HG02970 (cell line): ENCODE results near the gene LSP1.
"Not testable (repeated sequence)": the region's sequence is repeated elsewhere in the genome, so short reads cannot be mapped to it uniquely, and the experiment has no call there.

Experiments used
- ATAC-seq: cut with Tn5 transposase; IDR thresholded peaks from one replicate; pipeline ENCODE4 v1.9.1; 2021; ENCODE audit warnings: mild to moderate bottlenecking, moderate library complexity, moderate number of reproducible peaks; ENCODE audit not compliant: unreplicated experiment, low FRiP score

LSP1 gene

DNA sequence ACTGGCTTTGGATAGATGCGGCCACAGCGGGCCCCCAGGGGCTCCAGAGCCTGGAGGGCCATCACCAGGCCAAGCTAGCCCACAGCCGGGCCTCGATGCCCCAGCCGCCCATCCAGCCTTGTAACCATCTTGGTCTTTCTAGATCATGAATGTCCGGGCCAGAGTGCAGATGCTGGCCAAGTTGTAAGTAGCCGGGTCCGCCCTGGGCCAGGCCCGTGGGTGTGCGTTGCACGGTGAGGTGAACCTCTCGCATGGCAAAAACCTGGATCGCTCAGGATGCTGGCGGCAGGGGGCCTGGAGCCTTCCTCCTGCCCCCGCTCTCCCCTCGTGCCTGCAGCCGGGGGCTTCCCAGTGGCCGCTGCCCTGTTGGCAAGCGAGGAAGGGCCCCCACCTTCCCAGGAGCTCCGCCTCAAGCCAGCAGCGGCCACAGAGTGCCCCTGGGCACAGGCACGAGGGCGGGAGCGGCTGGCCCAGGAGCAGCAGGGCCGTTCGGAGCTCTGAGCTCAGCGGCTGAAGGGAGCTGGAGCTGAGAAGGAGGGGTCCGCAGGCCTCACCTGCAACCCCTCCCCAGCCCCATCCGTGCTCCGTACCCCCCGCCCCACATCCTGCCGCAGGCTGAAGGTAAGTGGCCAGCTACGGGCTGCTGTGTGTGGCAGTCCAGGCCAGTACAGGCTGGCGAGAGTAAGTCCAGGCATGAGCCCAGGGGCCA, 83.3 kb downstream of the LSP1 start:
- ATAC-seq: no peak

DNA sequence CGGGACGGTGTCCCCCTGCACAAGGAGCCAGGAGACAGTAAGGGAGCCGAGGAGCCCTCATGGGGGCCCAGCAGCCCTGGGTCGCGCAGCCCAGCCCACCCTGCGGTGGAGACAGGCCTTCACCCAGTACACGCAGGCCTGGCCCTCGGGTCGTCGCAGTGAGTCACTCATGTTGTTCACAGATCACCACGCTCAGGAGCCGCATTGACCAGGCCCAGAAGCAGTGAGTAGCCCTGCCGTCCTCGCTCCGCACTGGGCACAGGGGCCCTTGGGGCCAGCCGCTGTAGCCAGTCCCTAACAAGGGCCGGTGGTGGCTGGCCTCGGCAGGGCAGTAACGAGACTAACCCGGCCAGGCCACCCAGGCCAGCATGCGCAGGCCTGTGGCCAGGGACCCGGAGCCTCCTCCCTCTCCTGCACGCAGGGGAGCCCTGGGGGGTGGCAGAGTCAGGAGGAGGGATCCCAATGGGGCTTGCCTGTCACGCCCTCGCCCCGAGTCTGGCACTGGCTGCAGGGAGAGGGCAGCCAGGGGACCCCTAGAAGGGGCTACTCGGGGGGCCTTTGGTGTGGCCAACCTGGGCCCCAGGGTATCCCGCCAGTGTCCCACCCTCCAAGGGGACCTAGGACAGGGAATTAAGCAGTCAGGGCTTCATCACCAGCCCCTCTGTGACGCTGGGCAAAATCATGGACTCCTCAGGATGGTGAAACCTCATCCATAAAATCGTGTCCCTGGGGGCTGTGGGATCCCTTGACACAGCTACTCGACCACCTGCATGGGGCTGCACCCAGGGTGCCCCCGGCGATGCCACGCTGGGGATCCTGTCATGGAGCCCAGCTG, 84.1 kb downstream of the LSP1 start:
- ATAC-seq: no peak

DNA sequence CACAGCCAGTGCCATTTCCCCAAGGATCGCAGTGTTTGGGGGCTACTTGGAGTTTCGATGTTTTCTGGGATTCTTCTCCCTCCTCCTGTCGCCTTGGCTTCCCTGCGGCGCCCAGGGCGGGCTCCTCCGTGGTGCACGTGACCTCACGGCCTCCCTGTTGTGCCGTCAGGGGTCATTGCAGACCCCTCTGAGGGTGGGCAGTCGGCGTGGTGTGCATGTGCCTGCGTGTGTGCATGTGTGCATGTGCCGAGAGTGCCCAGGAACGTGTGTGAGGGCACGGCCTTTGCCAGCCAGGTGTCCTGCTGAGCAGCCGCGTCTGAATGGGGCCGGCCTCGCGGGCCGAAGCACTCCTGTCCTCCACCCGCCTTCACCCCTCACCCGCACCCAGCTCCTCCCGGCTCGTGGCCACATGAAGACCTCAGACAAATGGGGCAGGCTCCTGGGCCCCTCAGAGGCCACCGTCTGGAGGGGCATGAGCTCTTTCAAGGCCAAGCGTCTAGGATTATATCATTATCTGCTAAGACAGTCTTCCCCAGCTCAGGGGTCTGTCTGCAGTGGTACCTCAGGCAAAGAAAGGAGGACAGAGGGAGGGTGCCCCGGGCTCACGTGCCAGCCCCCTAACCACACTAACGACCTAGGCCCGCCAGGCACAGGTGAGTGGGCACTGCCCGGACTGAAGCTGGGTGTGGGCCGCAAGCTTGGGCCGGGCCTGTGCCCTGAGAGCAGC, 84.9 kb downstream of the LSP1 start:
- no peak for ATAC-seq

DNA sequence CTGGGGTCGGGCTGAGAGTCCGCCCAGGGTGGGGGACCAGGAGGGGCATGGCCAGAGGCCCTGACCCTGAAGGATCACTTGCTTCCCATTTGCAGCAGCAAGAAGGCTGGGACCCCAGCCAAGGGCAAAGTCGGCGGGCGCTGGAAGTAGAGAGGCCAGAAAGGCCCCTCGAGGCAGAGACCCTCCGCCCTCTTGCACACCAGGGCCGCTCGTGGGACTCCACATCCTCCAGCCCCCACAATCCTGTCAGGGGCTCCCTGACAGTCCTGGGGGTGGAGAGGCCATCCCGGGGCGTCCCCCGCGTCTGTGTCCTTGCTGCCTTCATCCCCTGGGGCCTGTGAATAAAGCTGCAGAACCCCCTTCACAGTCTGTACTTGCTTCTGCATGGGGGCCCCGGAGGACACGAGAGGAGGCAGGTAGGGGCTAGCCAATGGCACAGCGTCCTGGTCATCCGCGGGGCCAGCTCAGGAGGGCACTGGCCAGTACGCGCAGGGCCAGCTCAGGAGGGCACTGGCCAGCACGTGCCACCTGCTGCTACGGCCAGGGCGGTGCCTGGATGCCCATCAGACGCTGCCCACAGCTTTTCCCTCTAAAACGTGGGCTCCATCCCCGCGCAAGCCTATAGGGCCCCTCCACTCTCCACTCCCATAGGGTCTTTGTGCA, 85.6 kb downstream of the LSP1 start:
- ATAC-seq: no peak

DNA sequence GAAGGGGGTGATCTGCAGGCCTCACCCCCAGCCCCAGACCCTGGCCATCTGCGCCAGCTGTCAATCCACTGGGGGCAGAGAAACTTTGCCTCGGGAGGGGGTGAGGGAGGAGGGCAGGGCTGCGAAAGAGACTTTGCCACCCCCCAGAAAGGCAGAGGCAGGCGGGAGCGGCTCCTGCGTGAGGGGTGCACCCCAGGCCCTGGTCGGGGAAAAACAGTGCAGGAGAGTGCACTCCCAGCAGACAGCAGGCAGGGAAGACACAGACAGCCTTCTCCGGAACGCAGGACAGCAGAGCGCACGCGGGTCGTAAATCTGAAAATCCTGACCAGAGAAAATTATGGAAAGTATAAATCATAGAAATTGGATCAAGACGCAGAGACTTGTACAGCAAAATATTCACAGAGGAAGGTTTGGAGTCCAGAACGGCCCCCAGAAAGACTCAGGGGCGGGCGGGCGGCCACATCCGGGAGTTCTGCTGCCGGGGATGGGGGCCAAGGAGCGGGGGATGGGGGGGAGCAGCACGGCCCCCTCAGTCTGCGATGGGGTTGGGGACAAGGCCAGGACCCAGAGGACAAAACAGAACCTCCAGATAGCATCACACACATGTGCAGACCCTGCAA, 86.2 kb downstream of the LSP1 start:
- no peak for ATAC-seq

DNA sequence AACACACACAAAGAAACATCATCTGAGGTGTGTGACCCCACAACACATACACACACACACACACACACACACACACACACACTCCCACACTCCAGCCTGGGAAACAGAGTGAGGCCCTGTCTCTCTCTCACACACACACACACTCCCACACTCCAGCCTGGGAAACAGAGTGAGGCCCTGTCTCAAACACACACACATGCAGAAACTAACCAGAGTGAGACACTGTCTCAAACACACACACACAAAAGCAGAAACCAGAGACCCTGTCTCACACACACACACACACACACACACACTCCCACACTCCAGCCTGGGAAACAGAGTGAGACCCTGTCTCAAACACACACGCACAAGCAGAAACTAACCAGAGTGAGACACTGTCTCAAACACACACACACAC, 86.9 kb downstream of the LSP1 start:
- ATAC-seq: not testable (repeated sequence)
